ENCODE data around the gene ATP2A1.
"Not testable (repeated sequence)": the region's sequence is repeated elsewhere in the genome, so short reads cannot be mapped to it uniquely, and the experiment has no call there.

ATP2A1 gene

GRCh38 chr16:28924762-28925385 is 46.6 kb downstream of the ATP2A1 start, which contains the start of gene RABEP2:
TSS of gene RABEP2 (minus strand) at chr16:28925238. CDS start at chr16:28925163, 75 bp downstream.
- peak; percentile 90 to 91 for DNase-seq (ENCODE audit: low read depth in 2 of 2)
- H3K4me3 ChIP-seq (replicated peaks in 1 of 2; ENCODE audit: low read depth in 2 of 2, low read length in 2 of 2), result peak within 1 kb of the TSS; percentile 65 to 78
- TF ChIP-seq, protein P1, sequence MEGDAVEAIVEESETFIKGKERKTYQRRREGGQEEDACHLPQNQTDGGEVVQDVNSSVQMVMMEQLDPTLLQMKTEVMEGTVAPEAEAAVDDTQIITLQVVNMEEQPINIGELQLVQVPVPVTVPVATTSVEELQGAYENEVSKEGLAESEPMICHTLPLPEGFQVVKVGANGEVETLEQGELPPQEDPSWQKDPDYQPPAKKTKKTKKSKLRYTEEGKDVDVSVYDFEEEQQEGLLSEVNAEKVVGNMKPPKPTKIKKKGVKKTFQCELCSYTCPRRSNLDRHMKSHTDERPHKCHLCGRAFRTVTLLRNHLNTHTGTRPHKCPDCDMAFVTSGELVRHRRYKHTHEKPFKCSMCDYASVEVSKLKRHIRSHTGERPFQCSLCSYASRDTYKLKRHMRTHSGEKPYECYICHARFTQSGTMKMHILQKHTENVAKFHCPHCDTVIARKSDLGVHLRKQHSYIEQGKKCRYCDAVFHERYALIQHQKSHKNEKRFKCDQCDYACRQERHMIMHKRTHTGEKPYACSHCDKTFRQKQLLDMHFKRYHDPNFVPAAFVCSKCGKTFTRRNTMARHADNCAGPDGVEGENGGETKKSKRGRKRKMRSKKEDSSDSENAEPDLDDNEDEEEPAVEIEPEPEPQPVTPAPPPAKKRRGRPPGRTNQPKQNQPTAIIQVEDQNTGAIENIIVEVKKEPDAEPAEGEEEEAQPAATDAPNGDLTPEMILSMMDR (IDR thresholded peaks at IDR 0.05; ENCODE audit: low read depth, low read length), result no peak

DNA sequence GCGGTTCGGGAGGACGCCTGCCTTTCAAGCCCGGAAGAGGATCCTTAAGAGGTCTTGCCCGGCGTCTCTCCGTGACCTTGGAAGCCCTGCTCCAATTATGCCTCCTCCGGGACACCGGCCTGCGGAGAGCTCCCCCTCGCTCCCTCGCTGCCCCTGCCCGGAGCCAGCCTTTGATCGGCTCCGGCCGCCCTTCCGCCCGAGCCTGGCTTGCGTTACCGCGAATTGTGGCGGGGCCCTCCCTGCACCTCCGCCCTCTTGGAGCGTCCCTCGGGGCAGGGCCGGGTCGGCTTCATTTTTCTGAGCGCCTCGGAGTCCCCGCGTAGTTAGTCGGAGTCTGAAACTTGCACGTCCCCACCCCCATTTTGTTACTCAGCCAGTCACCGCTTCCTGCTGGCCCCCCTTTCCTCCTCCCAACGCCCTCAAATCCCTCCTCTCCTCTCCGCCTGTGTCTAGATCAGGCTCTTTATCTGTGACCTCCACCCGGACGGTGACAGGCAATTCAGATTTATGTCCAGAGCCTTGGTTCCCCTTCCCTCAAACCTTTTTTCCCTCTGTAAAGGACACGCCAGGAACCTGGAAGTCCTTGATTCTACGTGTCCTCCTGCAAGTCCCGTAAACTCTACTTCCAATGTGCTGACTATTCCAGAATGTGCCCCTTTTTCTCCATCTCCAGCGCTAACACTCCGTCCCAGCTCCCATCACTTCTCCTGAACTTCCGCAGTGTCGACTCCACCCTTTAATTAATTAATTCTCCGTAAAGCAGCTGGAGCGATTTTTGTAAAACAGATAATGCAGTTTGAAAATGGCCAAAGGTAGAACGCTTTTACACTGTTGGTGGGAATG is 47.3 kb downstream of the ATP2A1 start:
- DNase-seq (ENCODE audit: low read depth in 2 of 2), result peak; percentile 84 to 85
- peak overlapping the region; percentile 65 to 78 for H3K4me3 ChIP-seq (replicated peaks in 1 of 2; ENCODE audit: low read depth in 2 of 2, low read length in 2 of 2)
- TF ChIP-seq, protein P1 (IDR thresholded peaks at IDR 0.05; ENCODE audit: low read depth, low read length), result no peak

- not testable (repeated sequence) for DNase-seq (ENCODE audit: low read depth in 2 of 2)
Measured at GRCh38 chr16:28926284-28926683, 48.0 kb downstream of the ATP2A1 start.

DNA sequence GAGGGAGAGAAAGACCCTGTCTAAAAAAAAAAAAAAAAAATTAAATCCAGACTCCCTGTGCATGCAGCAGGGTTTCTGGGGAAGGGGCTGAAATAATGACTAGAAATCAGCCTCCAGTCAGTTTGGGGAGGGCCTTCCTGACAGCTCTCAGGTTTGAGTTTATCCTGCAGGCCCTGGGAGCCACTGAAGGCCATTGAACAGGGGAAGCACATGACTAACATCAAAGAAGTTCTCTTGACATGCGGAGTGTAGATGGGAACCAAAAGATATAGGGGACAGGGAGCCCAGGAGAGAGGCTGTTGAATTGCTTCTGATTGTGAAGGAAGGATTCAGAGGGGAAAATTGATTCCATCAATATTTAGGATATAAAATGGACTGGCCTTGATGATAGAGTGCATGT is 49.5 kb downstream of the ATP2A1 start:
- no peak for DNase-seq (ENCODE audit: low read depth in 2 of 2)

More at GRCh38 chr16:28926284-28926683, 48.0 kb downstream of the ATP2A1 start:
- not testable (repeated sequence) for H3K4me3 ChIP-seq (replicated peaks in 1 of 2; ENCODE audit: low read depth in 2 of 2, low read length in 2 of 2)

GRCh38 chr16:28930203-28930602 is 51.9 kb downstream of the ATP2A1 start:
- TF ChIP-seq, protein P1 (IDR thresholded peaks at IDR 0.05; ENCODE audit: low read depth, low read length), result no peak
- no peak overlapping the region for H3K4me3 ChIP-seq (replicated peaks in 1 of 2; ENCODE audit: low read depth in 2 of 2, low read length in 2 of 2)
- DNase-seq (ENCODE audit: low read depth in 2 of 2), result no peak

More for the DNA sequence above, 49.5 kb downstream of the ATP2A1 start:
- TF ChIP-seq, protein P1 (IDR thresholded peaks at IDR 0.05; ENCODE audit: low read depth, low read length), result no peak
- H3K4me3 ChIP-seq (replicated peaks in 1 of 2; ENCODE audit: low read depth in 2 of 2, low read length in 2 of 2), result no peak overlapping the region

GRCh38 chr16:28930652-28931051 is 52.4 kb downstream of the ATP2A1 start:
- no peak overlapping the region for H3K4me3 ChIP-seq (replicated peaks in 1 of 2; ENCODE audit: low read depth in 2 of 2, low read length in 2 of 2)
- TF ChIP-seq, protein P1 (IDR thresholded peaks at IDR 0.05; ENCODE audit: low read depth, low read length), result no peak
- no peak for DNase-seq (ENCODE audit: low read depth in 2 of 2)

GRCh38 chr16:28931801-28932225 is 53.5 kb downstream of the ATP2A1 start, which contains the start of gene CD19:
TSS of gene CD19 (plus strand) at chr16:28931971. CDS start at chr16:28932001, 30 bp downstream.
- DNase-seq (ENCODE audit: low read depth in 2 of 2), result no peak

More at GRCh38 chr16:28931801-28932225, 53.5 kb downstream of the ATP2A1 start, which contains the start of gene CD19:
- H3K4me3 ChIP-seq (replicated peaks in 1 of 2; ENCODE audit: low read depth in 2 of 2, low read length in 2 of 2), result no peak within 1 kb of the TSS
- TF ChIP-seq, protein P1 (IDR thresholded peaks at IDR 0.05; ENCODE audit: low read depth, low read length), result no peak
